ENCODE data around the gene UBE2N.

DNA sequence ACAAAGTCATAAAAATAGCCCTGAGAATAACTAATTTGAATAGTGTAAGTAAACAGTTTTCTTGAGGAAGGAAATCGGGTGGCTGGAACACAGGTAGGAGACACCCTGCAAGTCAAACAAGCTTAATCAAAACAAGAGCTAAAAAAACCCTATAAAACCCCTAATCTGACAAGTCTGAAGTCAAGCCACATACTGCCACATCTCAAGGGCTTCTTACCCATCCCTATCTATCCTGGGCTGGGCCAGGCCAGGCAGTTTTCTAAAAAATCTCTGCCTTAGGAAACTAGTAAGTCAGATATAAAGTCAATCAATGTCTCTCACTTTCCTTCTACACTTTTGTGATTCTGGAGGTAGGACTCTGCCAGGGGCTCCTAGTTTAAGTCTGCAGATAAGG, 15.3 kb downstream of the UBE2N start:
- TF ChIP-seq, protein P1, sequence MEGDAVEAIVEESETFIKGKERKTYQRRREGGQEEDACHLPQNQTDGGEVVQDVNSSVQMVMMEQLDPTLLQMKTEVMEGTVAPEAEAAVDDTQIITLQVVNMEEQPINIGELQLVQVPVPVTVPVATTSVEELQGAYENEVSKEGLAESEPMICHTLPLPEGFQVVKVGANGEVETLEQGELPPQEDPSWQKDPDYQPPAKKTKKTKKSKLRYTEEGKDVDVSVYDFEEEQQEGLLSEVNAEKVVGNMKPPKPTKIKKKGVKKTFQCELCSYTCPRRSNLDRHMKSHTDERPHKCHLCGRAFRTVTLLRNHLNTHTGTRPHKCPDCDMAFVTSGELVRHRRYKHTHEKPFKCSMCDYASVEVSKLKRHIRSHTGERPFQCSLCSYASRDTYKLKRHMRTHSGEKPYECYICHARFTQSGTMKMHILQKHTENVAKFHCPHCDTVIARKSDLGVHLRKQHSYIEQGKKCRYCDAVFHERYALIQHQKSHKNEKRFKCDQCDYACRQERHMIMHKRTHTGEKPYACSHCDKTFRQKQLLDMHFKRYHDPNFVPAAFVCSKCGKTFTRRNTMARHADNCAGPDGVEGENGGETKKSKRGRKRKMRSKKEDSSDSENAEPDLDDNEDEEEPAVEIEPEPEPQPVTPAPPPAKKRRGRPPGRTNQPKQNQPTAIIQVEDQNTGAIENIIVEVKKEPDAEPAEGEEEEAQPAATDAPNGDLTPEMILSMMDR (IDR thresholded peaks at IDR 0.05; ENCODE audit: control extremely low read depth in 1 of 3, insufficient read depth in 1 of 3, low read depth in 1 of 3, low read length in 3 of 3) = no peak
- TF ChIP-seq SUZ12 (IDR thresholded peaks at IDR 0.05; ENCODE audit: low read length) = no peak
- no peak for TF ChIP-seq ZNF274 (IDR thresholded peaks at IDR 0.05; ENCODE audit: borderline replicate concordance, extremely low read depth, low read length)
- no peak for TF ChIP-seq SIN3A (conservative IDR thresholded peaks at IDR 0.05 in 1 of 2, IDR thresholded peaks at IDR 0.05 in 1 of 2; ENCODE audit: low read depth in 1 of 2, low read length in 2 of 2)
- TF ChIP-seq POLR2A (IDR thresholded peaks at IDR 0.05; ENCODE audit: control extremely low read depth in 1 of 2, low read depth in 2 of 2, low read length in 2 of 2) = no peak
- no peak for TF ChIP-seq EZH2 (IDR thresholded peaks at IDR 0.05; ENCODE audit: low read depth, low read length, severe bottlenecking)
- TF ChIP-seq SIRT6 (IDR thresholded peaks at IDR 0.05; ENCODE audit: low read length) = no peak
- TF ChIP-seq CEBPB (IDR thresholded peaks at IDR 0.05; ENCODE audit: low read depth, low read length) = no peak
- no peak for TF ChIP-seq EP300 (IDR thresholded peaks at IDR 0.05; ENCODE audit: borderline replicate concordance in 1 of 2, low read depth in 2 of 2, low read length in 2 of 2)
- no peak for TF ChIP-seq RAD21 (IDR thresholded peaks at IDR 0.05 in 1 of 2, conservative IDR thresholded peaks at IDR 0.05 in 1 of 2; ENCODE audit: low read depth in 2 of 2, low read length in 2 of 2)
- no peak for TF ChIP-seq CREB1 (IDR thresholded peaks at IDR 0.05)
